ENCODE measurements around the gene SNX30.

DNA sequence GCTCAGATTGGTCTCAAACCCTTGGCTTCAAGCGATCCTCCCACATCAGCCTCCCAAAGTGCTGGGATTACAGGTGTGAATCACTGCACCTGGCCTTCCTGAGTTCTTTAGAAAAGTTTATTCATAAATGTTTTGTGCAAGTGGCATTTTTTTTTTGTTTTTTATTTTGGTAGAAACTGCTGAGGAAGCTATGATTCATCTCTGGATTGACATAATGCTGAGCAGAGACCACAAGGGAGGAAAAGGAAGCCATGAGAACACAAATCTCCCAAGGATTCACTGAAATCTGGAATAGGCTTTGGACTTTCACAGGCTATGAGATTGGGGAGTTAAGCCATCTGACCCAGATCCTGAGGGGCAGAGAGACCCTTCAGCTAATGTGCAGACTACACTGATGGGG, 143.5 kb downstream of the SNX30 start:
- no peak for TF ChIP-seq CTCF (IDR thresholded peaks at IDR 0.05)
- no peak for TF ChIP-seq POLR2A (IDR thresholded peaks at IDR 0.05)
- no peak for TF ChIP-seq POLR2AphosphoS5 (IDR thresholded peaks at IDR 0.05; ENCODE audit: insufficient read depth in 1 of 2, low read depth in 1 of 2)

Data from vagina (tissue), 2 donors.